Measurements from ENCODE around the gene UGT2B7. TPM values are rescaled to one million over a fixed set of nuclear protein-coding genes. Genes with fewer than 3 reads are reported as not detected.

The UGT2B7 gene
- total RNA-seq, 6 experiments from 2014 or later = 0.14 to 0.24 (median 0.20) TPM; not detected in 3

GRCh38 chr4:69156913-69157312 is 60.6 kb downstream of the UGT2B7 start:
- no peak for DNase-seq
- H3K4me3 Mint-ChIP-seq = no peak overlapping the region
- no peaks in the 10 kb centered on the region for H3K9me3 Mint-ChIP-seq

More at GRCh38 chr4:69156913-69157312, 60.6 kb downstream of the UGT2B7 start:
- no peaks in the 10 kb centered on the region for H3K36me3 Mint-ChIP-seq (ENCODE audit: low read depth)
- no peaks in the 10 kb centered on the region for H3K27me3 Mint-ChIP-seq (ENCODE audit: insufficient read depth)
- H3K27ac Mint-ChIP-seq = no peak overlapping the region
- TF ChIP-seq CTCF (IDR thresholded peaks at IDR 0.05) = peak; percentile 49; the same call in 1 of the 2 replicates
- H3K4me1 Mint-ChIP-seq (ENCODE audit: low read depth) = no peaks in the 10 kb centered on the region

Other genes starting within 250 kb of the UGT2B7 start
- not detected for gene UGT2A3, start 144.7 kb upstream of the UGT2B7 start, total RNA-seq (2021; fragmentation: NEBNext Ultra II Directional; extraction: Animal tissue kit (Norgen Biotek cat#: 25700))
- not detected for gene UGT2B11, start 118.3 kb downstream of the UGT2B7 start, total RNA-seq (2021; fragmentation: NEBNext Ultra II Directional; extraction: Animal tissue kit (Norgen Biotek cat#: 25700))
- gene UGT2B28, start 184.0 kb downstream of the UGT2B7 start, total RNA-seq (2021; fragmentation: NEBNext Ultra II Directional; extraction: Animal tissue kit (Norgen Biotek cat#: 25700)) = not detected